IMR-90 (cell line): ENCODE results near the gene GLRB. TPM values are rescaled to one million over a fixed set of nuclear protein-coding genes. Genes with fewer than 3 reads are reported as not detected.

Source experiments
- ATAC-seq: fragments of 200-7000 bp; cut with Tn5 transposase; 2 replicates; pipeline ENCODE4 v1.9.1; 2020; ENCODE audit warnings: low read depth, mild to moderate bottlenecking, moderate library complexity
- BruUV-seq: library from RNA; stranded (reverse); fragments of 400-500 nt; replicated peaks from 2 replicates; lab custom pipeline; 2021; lab: Mats Ljungman, UMichigan
- CTCF ChIA-PET: fragments of 300-600 bp; formaldehyde crosslinking; extraction: SDS; loops from one replicate; lab custom pipeline; 2021; ENCODE audit warnings: antibody characterized with exemption; lab: Yijun Ruan, JAX
- POLR2A ChIA-PET: fragments of 300-600 bp; sonication (Branson Sonifier 250); formaldehyde crosslinking; loops from one replicate; lab custom pipeline; 2022; ENCODE audit warnings: antibody characterized with exemption; ENCODE audit not compliant: unreplicated experiment; lab: Charles Lee
- DNase-seq: peaks from one replicate; pipeline ENCODE4 v3.0.0; 2013
- H2AFZ ChIP-seq: replicated peaks from 2 replicates; pipeline ENCODE3; 2013; ENCODE audit warnings: low read length, mild to moderate bottlenecking; ENCODE audit not compliant: poor library complexity
- H2AK5ac ChIP-seq: 2 replicates; pipeline ENCODE4 v1.6.1; 2013; ENCODE audit warnings: low read depth, low read length, inconsistent platforms
- H2AK9ac ChIP-seq: replicated peaks from 2 replicates; pipeline ENCODE3; 2013; ENCODE audit warnings: mild to moderate bottlenecking, low read depth, low read length, moderate library complexity; ENCODE audit not compliant: poor library complexity
- H2BK120ac ChIP-seq: 2 replicates; pipeline ENCODE4 v1.6.1; 2013; ENCODE audit warnings: low read depth, low read length, inconsistent platforms
- H2BK15ac ChIP-seq: 3 replicates; pipeline ENCODE4 v1.6.1; 2013; ENCODE audit warnings: low read depth, low read length, inconsistent platforms
- H2BK20ac ChIP-seq: 2 replicates; pipeline ENCODE4 v1.6.1; 2013; ENCODE audit warnings: low read depth, mild to moderate bottlenecking, inconsistent platforms, low read length, moderate library complexity
- H2BK5ac ChIP-seq: 2 replicates; pipeline ENCODE4 v1.6.1; 2013; ENCODE audit warnings: mild to moderate bottlenecking, low read depth, low read length, inconsistent platforms; ENCODE audit not compliant: poor library complexity, severe bottlenecking
- H3K14ac ChIP-seq: replicated peaks from 2 replicates; pipeline ENCODE4 v1.6.1; 2013; ENCODE audit warnings: low read depth, low read length, inconsistent platforms
- H3K18ac ChIP-seq: 2 replicates; pipeline ENCODE4 v1.6.1; 2013; ENCODE audit warnings: low read depth, low read length, control low read depth
- H3K23ac ChIP-seq: 2 replicates; pipeline ENCODE4 v1.6.1; 2013; ENCODE audit warnings: low read depth, low read length, inconsistent platforms
- H3K27ac ChIP-seq: 2 replicates; pipeline ENCODE4 v1.5.1; 2013; ENCODE audit warnings: mild to moderate bottlenecking, control low read depth, low read length; ENCODE audit not compliant: insufficient read depth
- H3K27me3 ChIP-seq: 2 replicates; pipeline ENCODE4 v1.6.1; 2013; ENCODE audit warnings: low read length; ENCODE audit not compliant: control insufficient read depth, insufficient read depth
- H3K36me3 ChIP-seq: 2 replicates; pipeline ENCODE4 v1.6.1; 2013; ENCODE audit warnings: low read length, mixed read lengths; ENCODE audit not compliant: control insufficient read depth, insufficient read depth
- H3K4ac ChIP-seq: 2 replicates; pipeline ENCODE4 v1.6.1; 2013; ENCODE audit warnings: low read depth, low read length, inconsistent platforms
- H3K4me1 ChIP-seq: 2 replicates; pipeline ENCODE4 v1.6.1; 2013; ENCODE audit warnings: low read length, mixed read lengths; ENCODE audit not compliant: control insufficient read depth, insufficient read depth
- H3K4me2 ChIP-seq: 2 replicates; pipeline ENCODE4 v1.6.1; 2013; ENCODE audit warnings: low read depth, mild to moderate bottlenecking, control low read depth, low read length, moderate library complexity
- H3K4me3 ChIP-seq: 2 replicates; pipeline ENCODE4 v1.5.1; 2013; ENCODE audit warnings: low read depth, mild to moderate bottlenecking, control low read depth, low read length, moderate library complexity; ENCODE audit not compliant: insufficient read depth
- H3K56ac ChIP-seq: 2 replicates; pipeline ENCODE4 v1.6.1; 2013; ENCODE audit warnings: low read length, inconsistent platforms; ENCODE audit not compliant: insufficient read depth; ENCODE audit errors: extremely low read depth
- H3K79me1 ChIP-seq, 2 experiments: 2 replicates each; pipeline ENCODE4 v1.6.1; 2013; ENCODE audit warnings: low read length in 2 of 2, inconsistent platforms in 1 of 2, low read depth in 1 of 2
- H3K9ac ChIP-seq: 2 replicates; pipeline ENCODE4 v1.6.1; 2013; ENCODE audit warnings: low read depth, low read length, control low read depth
- H3K9me1 ChIP-seq: 2 replicates; pipeline ENCODE4 v1.6.1; 2013; ENCODE audit warnings: low read length, inconsistent platforms; ENCODE audit not compliant: insufficient read depth
- H3K9me3 ChIP-seq: 2 replicates; pipeline ENCODE4 v1.6.1; 2013; ENCODE audit warnings: low read length; ENCODE audit not compliant: control insufficient read depth, insufficient read depth
- H4K20me1 ChIP-seq: 2 replicates; pipeline ENCODE4 v1.6.1; 2013; ENCODE audit warnings: low read length, inconsistent platforms; ENCODE audit not compliant: insufficient read depth
- H4K5ac ChIP-seq: 2 replicates; pipeline ENCODE4 v1.6.1; 2013; ENCODE audit warnings: mild to moderate bottlenecking, low read depth, low read length, control low read depth
- H4K8ac ChIP-seq, 2 experiments: 2 replicates each; pipeline ENCODE4 v1.6.1; 2013; ENCODE audit warnings: low read depth in 2 of 2, low read length in 2 of 2, control low read depth in 1 of 2, inconsistent platforms in 1 of 2
- H4K91ac ChIP-seq: 2 replicates; pipeline ENCODE4 v1.6.1; 2013; ENCODE audit warnings: low read depth, low read length, inconsistent platforms; ENCODE audit not compliant: insufficient read depth
- CEBPB ChIP-seq: IDR thresholded peaks from 2 replicates; pipeline ENCODE4 v1.6.1; 2012; ENCODE audit warnings: low read depth, low read length, improper control_type of control experiment
- CHD1 ChIP-seq: IDR thresholded peaks from 2 replicates; pipeline ENCODE4 v1.6.1; 2012; ENCODE audit warnings: low read depth, low read length, improper control_type of control experiment
- FOS ChIP-seq: fragments of 150-350 bp; IDR thresholded peaks from 2 replicates; pipeline ENCODE4 v1.6.1; 2016; ENCODE audit warnings: low read depth, low read length
- MAFK ChIP-seq: IDR thresholded peaks from 2 replicates; pipeline ENCODE4 v1.6.1; 2012; ENCODE audit warnings: low read depth, low read length, improper control_type of control experiment
- NFE2L2 ChIP-seq: fragments of 150-350 bp; IDR thresholded peaks from 2 replicates; pipeline ENCODE4 v1.6.1; 2016; ENCODE audit warnings: low read depth, mild to moderate bottlenecking, low read length
- POLR2A ChIP-seq: IDR thresholded peaks from 2 replicates; pipeline ENCODE4 v1.6.1; 2012; ENCODE audit warnings: mild to moderate bottlenecking, low read depth, low read length
- RCOR1 ChIP-seq: IDR thresholded peaks from 2 replicates; pipeline ENCODE4 v1.6.1; 2012; ENCODE audit warnings: mild to moderate bottlenecking, low read length, improper control_type of control experiment; ENCODE audit not compliant: insufficient replicate concordance
- RFX5 ChIP-seq: IDR thresholded peaks from 2 replicates; pipeline ENCODE4 v1.8.0; 2012; ENCODE audit warnings: low read depth, mild to moderate bottlenecking, low read length, moderate library complexity
- USF2 ChIP-seq: fragments of 150-350 bp; IDR thresholded peaks from 2 replicates; pipeline ENCODE4 v1.6.1; 2017; ENCODE audit warnings: mild to moderate bottlenecking, antibody characterized with exemption, low read length, low read depth
- WGBS, 2 experiments: methylation state at CpG; one replicate each; pipeline versions ENCODE4 v1.1.5 to v1.1.7; 2013; ENCODE audit warnings: missing lambda C conversion rate in 2 of 2; ENCODE audit not compliant: insufficient read length in 1 of 2; ENCODE audit errors: extremely low coverage in 2 of 2; 5-methylcytosine and 5-hydroxymethylcytosine counted together
- dilution Hi-C: fragments of 300-500 bp; cut with HindIII; formaldehyde crosslinking; loops from one replicate; pipeline ENCODE4 v1.14.3; 2018; ENCODE audit warnings: low sequenced_read_pairs; ENCODE audit not compliant: unreplicated experiment
- in situ Hi-C: fragments of 300-500 bp; cut with MboI; formaldehyde crosslinking; loops from 3 replicates; pipeline ENCODE4 v1.14.3; 2019; ENCODE audit warnings: low sequenced_read_pairs, inconsistent platforms, mixed read lengths
- intact Hi-C: fragments of 100-400 bp; cut with micrococcal nuclease; formaldehyde crosslinking; loops from 2 replicates; pipeline ENCODE4 v1.10.0; 2022
- polyA plus RNA-seq, 3 experiments: library from polyadenylated mRNA; depleted of rRNA; stranded (reverse); fragments of >200 nt; gene quantifications; 2 replicates each; pipeline ENCODE4 v1.2.3, GENCODE V29; 2012; ENCODE audit warnings: low replicate concordance in 1 of 3
- total RNA-seq: library from RNA; depleted of rRNA; stranded (reverse); fragments of >200 nt; gene quantifications from 2 replicates; pipeline ENCODE4 v1.2.3, GENCODE V29; 2012

Gene GLRB
- total and polyA plus RNA-seq, 2 of the 4 experiments (the other 2 are of a cell fraction): 3.0 to 3.2 TPM

GRCh38 chr4:157045507-157046127 lies 30.3 kb upstream of the GLRB start (continued):
- TF ChIP-seq RCOR1: no peak
- no peak for TF ChIP-seq POLR2A
- TF ChIP-seq CEBPB: no peak

- Histone ChIP-seq H3K9me1 (0 out of 2 replicates have a peak, but pooled peaks cover 2% of the 10 kb centered on the region), H2BK120ac (peak overlapping the region; percentile 35; the same call in 1 of the 2 replicates), H3K9ac (no peak overlapping the region), H3K18ac (no peak overlapping the region), H3K79me1 (no peaks in the 10 kb centered on the region), H4K91ac (no peak overlapping the region), H4K5ac (no peak overlapping the region), H2BK20ac (peak overlapping the region; percentile 37), H4K8ac (no peak overlapping the region), H3K4me3 (no peak overlapping the region), H3K9me3 (no peaks in the 10 kb centered on the region), H3K23ac (no peak overlapping the region; the same call in 1 of the 2 replicates), H3K27me3 (no peaks in the 10 kb centered on the region), H3K14ac (0 out of 2 replicates have a peak overlapping the region, but pooled peaks have one; percentile 72), H2AK5ac (peak overlapping the region; percentile 48; the same call in 1 of the 2 replicates), H2AK9ac (no peak overlapping the region), H2BK5ac (peak overlapping the region; percentile 42), H2AFZ (peak overlapping the region; percentile 5), H3K27ac (peak overlapping the region; percentile 45; the same call in 1 of the 2 replicates), H2BK15ac (0 out of 3 replicates have a peak overlapping the region, but pooled peaks have one; percentile 41), H3K4me2 (no peak overlapping the region), H3K36me3 (no peaks in the 10 kb centered on the region), H3K56ac (no peak overlapping the region), H3K4me1 (0 out of 2 replicates have a peak, but pooled peaks cover 2% of the 10 kb centered on the region), H3K4ac (no peak overlapping the region), H4K20me1 (no peaks in the 10 kb centered on the region)
- dilution Hi-C loops (no loop called here), in situ Hi-C loops (loop anchor here (5.0 to 25.0 kb wide), 3 partner anchors 76 to 886 kb away; partner anchors contain the start of gene PDGFC), intact Hi-C loops (loop anchor here (2.0 to 10.0 kb wide), 3 partner anchors 81 to 927 kb away; no protein-coding TSS in a partner anchor)
- DNase-seq (peak; percentile 88), ATAC-seq (peak; percentile 43; the same call in 1 of the 2 replicates)
- 17% methylated on average over 1 of the region's 2 CpGs; no CpG with 5 or more reads in 1 of the 2 experiments for whole genome bisulfite sequencing, 2 experiments
- CTCF ChIA-PET: interaction anchor here (0.6 kb wide), 2 partner anchors 19 to 29 kb away, joined by 3 to 4 read pairs; no protein-coding TSS in a partner anchor
- no TSS peak for BruUV-seq
- TF ChIP-seq CEBPB (peak; percentile 69; the same call in 1 of the 2 replicates), USF2 (peak; percentile 32; the same call in 1 of the 2 replicates), CHD1 (no peak), POLR2A (no peak), NFE2L2 (no peak), MAFK (no peak), RFX5 (no peak), FOS (no peak), RCOR1 (no peak)
- POLR2A ChIA-PET: no interaction called here
Observed at GRCh38 chr4:157048248-157048647, 27.7 kb upstream of the GLRB start.
